Activated B cell treated with CpG ODN at 0.5 μM for 24 hours (primary cell): Measurements from ENCODE around the gene COA5. TPM values are rescaled to one million over a fixed set of nuclear protein-coding genes. Genes with fewer than 3 reads are reported as not detected.
"Not testable (repeated sequence)": the region's sequence is repeated elsewhere in the genome, so short reads cannot be mapped to it uniquely, and the experiment has no call there.

Experiments used
- ATAC-seq: fragments of 200-7000 bp; cut with Tn5 transposase; one replicate; pipeline ENCODE4 v1.10.0; 2021; ENCODE audit warnings: low read depth, mild to moderate bottlenecking, moderate library complexity
- CTCF ChIA-PET: fragments of 350-600 bp; sonication (Branson Sonifier 250); formaldehyde crosslinking; loops from one replicate; lab custom pipeline; 2021; ENCODE audit warnings: antibody characterized with exemption; lab: Charles Lee
- POLR2A ChIA-PET: fragments of 350-600 bp; sonication (Branson Sonifier 250); formaldehyde crosslinking; loops from one replicate; lab custom pipeline; 2021; ENCODE audit warnings: antibody characterized with exemption; lab: Charles Lee
- DNase-seq: peaks from one replicate; pipeline ENCODE4 v3.0.0; 2022
- H3K27ac Mint-ChIP-seq: one replicate; pipeline ENCODE4 v1.8.0; 2020; ENCODE audit warnings: mixed read lengths
- H3K27me3 Mint-ChIP-seq: one replicate; pipeline ENCODE4 v1.8.0; 2021; ENCODE audit warnings: mixed read lengths
- H3K36me3 Mint-ChIP-seq: one replicate; pipeline ENCODE4 v1.8.0; 2021; ENCODE audit warnings: low read depth, mixed read lengths
- H3K4me1 Mint-ChIP-seq: one replicate; pipeline ENCODE4 v1.8.0; 2021; ENCODE audit warnings: mixed read lengths
- H3K4me3 Mint-ChIP-seq: one replicate; pipeline ENCODE4 v1.8.0; 2020; ENCODE audit warnings: mild to moderate bottlenecking, mixed read lengths
- H3K9me3 Mint-ChIP-seq: one replicate; pipeline ENCODE4 v1.8.0; 2020; ENCODE audit warnings: mixed read lengths
- CTCF ChIP-seq: fragments of 200-600 bp; IDR thresholded peaks from one replicate; pipeline ENCODE4 v1.8.0; 2022; ENCODE audit warnings: antibody characterized with exemption, mild to moderate bottlenecking
- intact Hi-C: fragments of 100-400 bp; cut with micrococcal nuclease; formaldehyde crosslinking; loops from one replicate; pipeline ENCODE4 v1.15.1; 2024
- total RNA-seq: library from RNA; stranded (reverse); gene quantifications from 2 replicates; pipeline ENCODE4 v1.2.3, GENCODE V29; 2022

The COA5 gene
- total RNA-seq, 1 donor from 2014 or later, result 37.6 TPM

- intact Hi-C loops, result loop anchor here (1.0 kb wide), 1 partner anchor 188 kb away; no protein-coding TSS in a partner anchor
- no peak overlapping the region for H3K27ac Mint-ChIP-seq
- DNase-seq (no peak), ATAC-seq (peak; percentile 65)
- no peaks in the 10 kb centered on the region for H3K9me3 Mint-ChIP-seq
- ChIA-PET CTCF (interaction anchor here (5.0 kb wide), 1 partner anchor 188 kb away, joined by 29 read pairs; no protein-coding TSS in a partner anchor), POLR2A (no interaction called here)
- H3K36me3 Mint-ChIP-seq, result peaks cover 70% of the 10 kb centered on the region
- peaks cover 22% of the 10 kb centered on the region for H3K4me1 Mint-ChIP-seq
- no peak overlapping the region for H3K4me3 Mint-ChIP-seq
- no peak for TF ChIP-seq CTCF
- no peaks in the 10 kb centered on the region for H3K27me3 Mint-ChIP-seq
These were observed 6.7 kb downstream of the COA5 start for GRCh38 chr2:98601532-98602132.

- intact Hi-C loops, result no loop called here
- TF ChIP-seq CTCF, result no peak
- Mint-ChIP-seq H3K9me3 (peaks cover 2% of the 10 kb centered on the region), H3K4me3 (no peak overlapping the region), H3K27ac (no peak overlapping the region), H3K36me3 (peaks cover 70% of the 10 kb centered on the region), H3K27me3 (no peaks in the 10 kb centered on the region), H3K4me1 (no peaks in the 10 kb centered on the region)
- ATAC-seq, result no peak
- no peak for DNase-seq
- ChIA-PET POLR2A (interaction anchor here (1.1 kb wide), 1 partner anchor 10 kb away, joined by 3 read pairs; no protein-coding TSS in a partner anchor), CTCF (interaction anchor here (1.4 kb wide), 1 partner anchor 186 kb away, joined by 5 read pairs; no protein-coding TSS in a partner anchor)
These were observed 9.4 kb downstream of the COA5 start for GRCh38 chr2:98598781-98599428.

GRCh38 chr2:98594665-98595064 is 13.6 kb downstream of the COA5 start:
- H3K4me3 Mint-ChIP-seq, POLR2A ChIA-PET, intact Hi-C loops, CTCF ChIA-PET, ATAC-seq, DNase-seq, H3K4me1 Mint-ChIP-seq, H3K27ac Mint-ChIP-seq, H3K9me3 Mint-ChIP-seq, H3K27me3 Mint-ChIP-seq: not testable (repeated sequence)
- H3K36me3 Mint-ChIP-seq, result peaks cover 38% of the 10 kb centered on the region

- TF ChIP-seq CTCF, result no peak
- intact Hi-C loops, result no loop called here
- Mint-ChIP-seq H3K4me3 (no peak overlapping the region), H3K27ac (no peak overlapping the region), H3K4me1 (no peaks in the 10 kb centered on the region), H3K36me3 (peaks cover 24% of the 10 kb centered on the region), H3K9me3 (peaks cover 4% of the 10 kb centered on the region), H3K27me3 (no peaks in the 10 kb centered on the region)
- POLR2A ChIA-PET, result no interaction called here
- CTCF ChIA-PET, result no interaction called here
- ATAC-seq, result no peak
- DNase-seq, result no peak
These were observed 15.7 kb downstream of the COA5 start for GRCh38 chr2:98592565-98592964.

- Mint-ChIP-seq H3K27me3 (no peaks in the 10 kb centered on the region), H3K27ac (no peak overlapping the region), H3K9me3 (peaks cover 4% of the 10 kb centered on the region), H3K4me3 (no peak overlapping the region), H3K36me3 (peaks cover 21% of the 10 kb centered on the region), H3K4me1 (no peaks in the 10 kb centered on the region)
- ATAC-seq (no peak), DNase-seq (no peak)
- POLR2A ChIA-PET, result no interaction called here
- CTCF ChIA-PET, result no interaction called here
- intact Hi-C loops, result no loop called here
- no peak for TF ChIP-seq CTCF
These were observed 18.8 kb downstream of the COA5 start for GRCh38 chr2:98589489-98589888.
